Measurements from ENCODE around the gene FSD2.

The FSD2 gene

GRCh38 chr15:82840166-82840565 lies 34.3 kb upstream of the FSD2 start:
- Histone ChIP-seq H3K79me2 (ENCODE audit: control insufficient read depth, low read length) (no peaks in the 10 kb centered on the region), H3K4me1 (ENCODE audit: control insufficient read depth, low read length) (peaks cover 18% of the 10 kb centered on the region), H3K4me3 (ENCODE audit: low read length) (no peak overlapping the region), H3K27me3 (ENCODE audit: control insufficient read depth, low read length) (no peaks in the 10 kb centered on the region), H3K36me3 (ENCODE audit: control insufficient read depth, low read length) (peaks cover 26% of the 10 kb centered on the region), H4K20me1 (ENCODE audit: control insufficient read depth, insufficient read depth, low read depth, low read length) (no peaks in the 10 kb centered on the region), H3F3A (ENCODE audit: control insufficient read depth, insufficient read depth) (peaks cover 10% of the 10 kb centered on the region), H3K27ac (ENCODE audit: low read depth, low read length) (no peak overlapping the region), H3K4me2 (ENCODE audit: low read length) (no peak overlapping the region), H3K9me2 (replicated peaks; ENCODE audit: control insufficient read depth, low read length) (no peaks in the 10 kb centered on the region), H3K9me3 (ENCODE audit: control insufficient read depth, insufficient read depth, low read length) (no peaks in the 10 kb centered on the region)
- TF ChIP-seq, protein P1, sequence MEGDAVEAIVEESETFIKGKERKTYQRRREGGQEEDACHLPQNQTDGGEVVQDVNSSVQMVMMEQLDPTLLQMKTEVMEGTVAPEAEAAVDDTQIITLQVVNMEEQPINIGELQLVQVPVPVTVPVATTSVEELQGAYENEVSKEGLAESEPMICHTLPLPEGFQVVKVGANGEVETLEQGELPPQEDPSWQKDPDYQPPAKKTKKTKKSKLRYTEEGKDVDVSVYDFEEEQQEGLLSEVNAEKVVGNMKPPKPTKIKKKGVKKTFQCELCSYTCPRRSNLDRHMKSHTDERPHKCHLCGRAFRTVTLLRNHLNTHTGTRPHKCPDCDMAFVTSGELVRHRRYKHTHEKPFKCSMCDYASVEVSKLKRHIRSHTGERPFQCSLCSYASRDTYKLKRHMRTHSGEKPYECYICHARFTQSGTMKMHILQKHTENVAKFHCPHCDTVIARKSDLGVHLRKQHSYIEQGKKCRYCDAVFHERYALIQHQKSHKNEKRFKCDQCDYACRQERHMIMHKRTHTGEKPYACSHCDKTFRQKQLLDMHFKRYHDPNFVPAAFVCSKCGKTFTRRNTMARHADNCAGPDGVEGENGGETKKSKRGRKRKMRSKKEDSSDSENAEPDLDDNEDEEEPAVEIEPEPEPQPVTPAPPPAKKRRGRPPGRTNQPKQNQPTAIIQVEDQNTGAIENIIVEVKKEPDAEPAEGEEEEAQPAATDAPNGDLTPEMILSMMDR (IDR thresholded peaks at IDR 0.05; ENCODE audit: low read depth, low read length, poor library complexity, severe bottlenecking): no peak
- no peak for TF ChIP-seq EZH2phosphoT487 (IDR thresholded peaks at IDR 0.05; ENCODE audit: borderline replicate concordance, low read length)

GRCh38 chr15:82839136-82839535 lies 33.3 kb upstream of the FSD2 start:
- Histone ChIP-seq H3F3A (ENCODE audit: control insufficient read depth, insufficient read depth) (peaks cover 10% of the 10 kb centered on the region), H3K27me3 (ENCODE audit: control insufficient read depth, low read length) (no peaks in the 10 kb centered on the region), H3K4me2 (ENCODE audit: low read length) (no peak overlapping the region), H3K9me2 (replicated peaks; ENCODE audit: control insufficient read depth, low read length) (no peaks in the 10 kb centered on the region), H3K27ac (ENCODE audit: low read depth, low read length) (no peak overlapping the region), H4K20me1 (ENCODE audit: control insufficient read depth, insufficient read depth, low read depth, low read length) (no peaks in the 10 kb centered on the region), H3K4me3 (ENCODE audit: low read length) (no peak overlapping the region), H3K4me1 (ENCODE audit: control insufficient read depth, low read length) (peaks cover 8% of the 10 kb centered on the region), H3K36me3 (ENCODE audit: control insufficient read depth, low read length) (peaks cover 35% of the 10 kb centered on the region), H3K9me3 (ENCODE audit: control insufficient read depth, insufficient read depth, low read length) (no peaks in the 10 kb centered on the region), H3K79me2 (ENCODE audit: control insufficient read depth, low read length) (no peaks in the 10 kb centered on the region)
- TF ChIP-seq, protein P1 (IDR thresholded peaks at IDR 0.05; ENCODE audit: low read depth, low read length, poor library complexity, severe bottlenecking): no peak
- no peak for TF ChIP-seq EZH2phosphoT487 (IDR thresholded peaks at IDR 0.05; ENCODE audit: borderline replicate concordance, low read length)

- Histone ChIP-seq H3K79me2 (ENCODE audit: control insufficient read depth, low read length) (no peaks in the 10 kb centered on the region), H3K27me3 (ENCODE audit: control insufficient read depth, low read length) (no peaks in the 10 kb centered on the region), H3K36me3 (ENCODE audit: control insufficient read depth, low read length) (peaks cover 41% of the 10 kb centered on the region), H3K9me2 (replicated peaks; ENCODE audit: control insufficient read depth, low read length) (no peaks in the 10 kb centered on the region), H3K9me3 (ENCODE audit: control insufficient read depth, insufficient read depth, low read length) (no peaks in the 10 kb centered on the region), H3K4me2 (ENCODE audit: low read length) (no peak overlapping the region), H3K4me1 (ENCODE audit: control insufficient read depth, low read length) (no peaks in the 10 kb centered on the region), H4K20me1 (ENCODE audit: control insufficient read depth, insufficient read depth, low read depth, low read length) (no peaks in the 10 kb centered on the region), H3K4me3 (ENCODE audit: low read length) (no peak overlapping the region), H3F3A (ENCODE audit: control insufficient read depth, insufficient read depth) (peaks cover 10% of the 10 kb centered on the region), H3K27ac (ENCODE audit: low read depth, low read length) (no peak overlapping the region)
- TF ChIP-seq, protein P1 (IDR thresholded peaks at IDR 0.05; ENCODE audit: low read depth, low read length, poor library complexity, severe bottlenecking): no peak
- TF ChIP-seq EZH2phosphoT487 (IDR thresholded peaks at IDR 0.05; ENCODE audit: borderline replicate concordance, low read length): no peak
Observed at GRCh38 chr15:82838096-82838735, 32.3 kb upstream of the FSD2 start.

All from DOHH2 (cell line).